Esophagus muscularis mucosa (tissue), 4 donors: ENCODE data around the gene SH3RF3. TPM values are rescaled to one million over a fixed set of nuclear protein-coding genes. Genes with fewer than 3 reads are reported as not detected.

ENCODE experiments used
- DNase-seq: peaks from one replicate; pipeline ENCODE4 v3.0.0-alpha.2; 2017; ENCODE audit errors: extremely low spot score
- H3K27ac ChIP-seq, 4 donors: fragments of 200-600 bp; sonication (generic); replicated peaks in 1 of 4; 1 replicate in 3 of 4; 2 replicates in 1 of 4; pipeline ENCODE4 v1.5.1; 2016 to 2019; ENCODE audit warnings: mild to moderate bottlenecking in 1 of 4
- H3K27me3 ChIP-seq, 4 donors: fragments of 200-600 bp; sonication (generic); one replicate each; pipeline versions ENCODE4 v1.5.1 to v1.6.0; 2016 to 2019
- H3K36me3 ChIP-seq, 4 donors: fragments of 200-600 bp; sonication (generic); one replicate each; pipeline ENCODE4 v1.5.1; 2016 to 2019
- H3K4me1 ChIP-seq, 4 donors: fragments of 200-600 bp; sonication (generic); one replicate each; pipeline ENCODE4 v1.5.1; 2016 to 2019
- H3K4me3 ChIP-seq, 4 donors: fragments of 200-600 bp; sonication (generic); 1 replicate in 2 of 4; 2 replicates in 2 of 4; pipeline ENCODE4 v1.5.1; 2016 to 2019; ENCODE audit warnings: mild to moderate bottlenecking in 4 of 4, moderate library complexity in 1 of 4
- H3K9me3 ChIP-seq, 4 donors: fragments of 200-600 bp; sonication (generic); 1 replicate in 3 of 4; 2 replicates in 1 of 4; pipeline ENCODE4 v1.5.1; 2016 to 2019
- EP300 ChIP-seq: sonication (generic); formaldehyde crosslinking; IDR thresholded peaks from one replicate; pipeline ENCODE4 v1.6.1; 2017; ENCODE audit warnings: antibody characterized with exemption
- POLR2A ChIP-seq: fragments of 450-650 bp; IDR thresholded peaks from one replicate; pipeline ENCODE4 v1.6.1; 2017; ENCODE audit warnings: antibody characterized with exemption, moderate library complexity, mild to moderate bottlenecking, low read depth
- POLR2AphosphoS5 ChIP-seq, 2 donors: sonication (generic); formaldehyde crosslinking; IDR thresholded peaks; one replicate each; pipeline ENCODE4 v1.6.1; 2017; ENCODE audit warnings: antibody characterized with exemption in 2 of 2
- WGBS: methylation state at CpG from one replicate; pipeline ENCODE4 v1.1.5; 2018; 5-methylcytosine and 5-hydroxymethylcytosine counted together
- intact Hi-C: fragments of 100-400 bp; cut with DNase I; formaldehyde crosslinking; loops from one replicate; pipeline ENCODE4 v1.15.1; 2023
- total RNA-seq, 4 donors: library from RNA; depleted of rRNA; stranded (reverse); fragments of >200 nt; gene quantifications; one replicate each; pipeline versions ENCODE4 v1.1.0 to v1.2.1, GENCODE V29; 2016
- TF ChIP-seq, protein P1 (sequence below), 3 experiments: fragments of 200-600 bp in 2 of 3; fragments of 450-650 bp in 1 of 3; sonication (generic) in 2 of 3; IDR thresholded peaks; one replicate each; pipeline ENCODE4 v1.5.1; 2017 to 2019; ENCODE audit warnings: antibody characterized with exemption in 3 of 3, mild to moderate bottlenecking in 2 of 3, moderate library complexity in 1 of 3

SH3RF3 gene
- total RNA-seq, 4 donors from 2014 or later, result 6.3 to 17.5 (median 11.3) TPM

DNA sequence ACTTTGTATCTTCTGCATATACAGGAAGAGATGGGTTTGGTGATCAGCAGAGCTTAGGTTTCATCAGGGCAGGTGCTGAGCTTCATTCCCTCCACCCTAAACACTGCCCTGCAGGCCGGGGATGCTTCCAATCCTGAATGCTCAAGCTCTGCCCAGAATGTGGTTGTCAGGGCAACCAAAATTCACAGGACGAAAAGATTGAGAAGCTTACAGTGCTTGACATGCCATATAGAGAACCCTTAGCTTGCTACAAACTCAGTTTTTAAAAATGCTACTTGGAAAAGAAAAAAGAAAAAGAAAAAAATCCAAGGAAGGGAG lies 65.6 kb downstream of the SH3RF3 start:
- no peak for DNase-seq
- H3K36me3 ChIP-seq, result no peaks in the 10 kb centered on the region
- H3K4me1 ChIP-seq, result peaks cover 15 to 32% (median 23%) of the 10 kb centered on the region in 4 donors
- intact Hi-C loops, result loop anchor here (5.0 kb wide), 1 partner anchor 43 kb away; no protein-coding TSS in a partner anchor
- TF ChIP-seq EP300, result no peak
- no peak for TF ChIP-seq POLR2A
- no peak for TF ChIP-seq POLR2AphosphoS5 (IDR thresholded peaks at IDR 0.05)
- TF ChIP-seq, protein P1, sequence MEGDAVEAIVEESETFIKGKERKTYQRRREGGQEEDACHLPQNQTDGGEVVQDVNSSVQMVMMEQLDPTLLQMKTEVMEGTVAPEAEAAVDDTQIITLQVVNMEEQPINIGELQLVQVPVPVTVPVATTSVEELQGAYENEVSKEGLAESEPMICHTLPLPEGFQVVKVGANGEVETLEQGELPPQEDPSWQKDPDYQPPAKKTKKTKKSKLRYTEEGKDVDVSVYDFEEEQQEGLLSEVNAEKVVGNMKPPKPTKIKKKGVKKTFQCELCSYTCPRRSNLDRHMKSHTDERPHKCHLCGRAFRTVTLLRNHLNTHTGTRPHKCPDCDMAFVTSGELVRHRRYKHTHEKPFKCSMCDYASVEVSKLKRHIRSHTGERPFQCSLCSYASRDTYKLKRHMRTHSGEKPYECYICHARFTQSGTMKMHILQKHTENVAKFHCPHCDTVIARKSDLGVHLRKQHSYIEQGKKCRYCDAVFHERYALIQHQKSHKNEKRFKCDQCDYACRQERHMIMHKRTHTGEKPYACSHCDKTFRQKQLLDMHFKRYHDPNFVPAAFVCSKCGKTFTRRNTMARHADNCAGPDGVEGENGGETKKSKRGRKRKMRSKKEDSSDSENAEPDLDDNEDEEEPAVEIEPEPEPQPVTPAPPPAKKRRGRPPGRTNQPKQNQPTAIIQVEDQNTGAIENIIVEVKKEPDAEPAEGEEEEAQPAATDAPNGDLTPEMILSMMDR (IDR thresholded peaks at IDR 0.05), result no peak
- H3K27me3 ChIP-seq, result no peaks in the 10 kb centered on the region
- 74% methylated on average over 2 of the region's 2 CpGs for WGBS
- no peak overlapping the region for H3K4me3 ChIP-seq
- no peak overlapping the region for H3K27ac ChIP-seq
- H3K9me3 ChIP-seq, result no peaks in the 10 kb centered on the region

DNA sequence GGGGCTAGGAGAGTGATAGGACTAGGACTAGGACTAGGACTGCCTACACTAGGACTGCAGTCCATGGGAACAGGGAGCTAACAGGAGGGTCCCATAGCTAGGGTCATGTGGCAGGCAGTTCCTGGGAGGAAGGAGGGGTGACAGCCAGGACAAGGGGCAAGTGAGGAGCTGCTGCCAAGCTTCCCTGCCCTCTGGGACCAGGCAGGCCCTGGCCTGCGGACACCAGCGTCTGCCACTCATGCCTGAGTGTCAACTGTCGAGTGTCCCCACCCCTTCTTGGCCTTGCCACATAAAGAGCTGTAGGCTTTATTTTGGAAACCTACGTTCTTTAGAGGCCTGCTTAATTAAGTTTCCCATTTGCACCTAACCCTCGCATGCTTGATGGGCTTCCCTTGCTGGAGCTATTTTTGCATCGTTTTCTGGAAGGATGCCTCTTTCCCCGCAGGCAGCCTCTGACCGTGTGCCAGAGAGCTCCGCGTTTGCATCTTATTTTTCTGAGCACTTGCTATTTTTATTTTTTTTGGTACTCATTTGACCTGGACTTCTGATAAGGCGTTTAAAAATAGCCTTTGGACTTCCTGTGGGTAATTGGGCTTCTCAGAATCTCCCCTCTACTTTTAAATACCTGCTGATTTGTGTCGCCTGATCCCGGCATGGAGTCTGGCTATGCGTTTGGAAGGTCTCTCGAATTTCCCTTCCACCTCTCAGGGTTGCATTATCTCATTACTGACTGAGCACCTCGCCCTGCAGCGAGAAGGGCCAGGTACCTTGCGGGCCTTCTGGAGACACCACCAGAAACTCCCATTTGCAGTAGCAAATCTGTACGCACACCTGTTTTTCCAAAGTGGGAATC lies 66.4 kb downstream of the SH3RF3 start:
- no peak for DNase-seq
- H3K4me3 ChIP-seq, result no peak overlapping the region
- 79% methylated on average over 19 of the region's 19 CpGs for WGBS
- no peaks in the 10 kb centered on the region for H3K27me3 ChIP-seq
- H3K9me3 ChIP-seq, result no peaks in the 10 kb centered on the region
- TF ChIP-seq, protein P1 (IDR thresholded peaks at IDR 0.05), result no peak
- TF ChIP-seq EP300 (no peak), POLR2A (no peak), POLR2AphosphoS5 (IDR thresholded peaks at IDR 0.05) (no peak)
- peaks cover 15 to 32% (median 23%) of the 10 kb centered on the region in 4 donors for H3K4me1 ChIP-seq
- intact Hi-C loops, result no loop called here
- H3K36me3 ChIP-seq, result no peaks in the 10 kb centered on the region
- H3K27ac ChIP-seq, result no peak overlapping the region

DNA sequence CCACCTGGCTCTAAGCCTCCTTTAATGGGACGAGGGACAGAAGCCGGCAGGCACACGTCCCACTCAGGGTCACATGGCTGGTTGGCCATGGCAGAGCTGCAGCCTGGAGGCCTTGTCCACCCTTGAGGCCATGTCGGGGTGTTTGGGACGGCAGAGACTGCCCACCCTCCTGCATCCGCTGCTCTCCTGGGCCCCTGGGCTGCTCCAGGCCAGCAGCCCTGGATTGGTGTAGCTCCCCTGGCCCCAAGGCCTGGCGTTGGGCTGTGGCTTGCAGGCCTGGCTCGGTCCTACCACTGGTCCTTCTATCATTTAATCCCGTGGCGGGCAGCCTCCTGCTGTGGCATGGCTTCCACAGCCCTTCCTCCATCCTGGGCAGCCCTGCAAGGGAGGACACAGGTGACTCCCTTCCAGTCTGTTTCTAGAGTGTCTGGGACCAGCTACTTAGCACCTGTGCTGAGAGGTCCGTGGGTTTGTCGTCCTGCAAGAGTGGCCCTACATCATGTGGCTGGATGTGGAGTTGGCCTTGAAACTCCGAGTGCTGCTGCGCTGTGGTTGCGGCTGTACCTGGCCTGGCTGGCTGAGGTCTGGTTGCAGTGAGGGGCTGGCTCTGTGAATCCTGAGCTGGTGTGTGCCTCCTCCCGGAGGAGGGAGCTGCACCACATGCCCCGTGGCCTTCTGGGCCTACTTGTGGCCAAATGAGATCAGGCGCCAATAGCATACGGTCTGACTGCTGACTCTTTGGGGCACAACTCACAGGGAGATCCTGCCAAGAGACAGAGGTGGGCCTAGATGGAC lies 67.3 kb downstream of the SH3RF3 start:
- no peaks in the 10 kb centered on the region for H3K36me3 ChIP-seq
- WGBS, result 85% methylated on average over 4 of the region's 19 CpGs
- TF ChIP-seq POLR2A, result no peak
- TF ChIP-seq POLR2AphosphoS5 (IDR thresholded peaks at IDR 0.05), result no peak
- TF ChIP-seq EP300, result no peak
- H3K9me3 ChIP-seq, result no peaks in the 10 kb centered on the region
- H3K27me3 ChIP-seq, result no peaks in the 10 kb centered on the region
- intact Hi-C loops, result no loop called here
- no peak overlapping the region for H3K27ac ChIP-seq
- H3K4me1 ChIP-seq, result peaks cover 15 to 37% (median 28%) of the 10 kb centered on the region in 4 donors
- DNase-seq, result no peak
- H3K4me3 ChIP-seq, result no peak overlapping the region

DNA sequence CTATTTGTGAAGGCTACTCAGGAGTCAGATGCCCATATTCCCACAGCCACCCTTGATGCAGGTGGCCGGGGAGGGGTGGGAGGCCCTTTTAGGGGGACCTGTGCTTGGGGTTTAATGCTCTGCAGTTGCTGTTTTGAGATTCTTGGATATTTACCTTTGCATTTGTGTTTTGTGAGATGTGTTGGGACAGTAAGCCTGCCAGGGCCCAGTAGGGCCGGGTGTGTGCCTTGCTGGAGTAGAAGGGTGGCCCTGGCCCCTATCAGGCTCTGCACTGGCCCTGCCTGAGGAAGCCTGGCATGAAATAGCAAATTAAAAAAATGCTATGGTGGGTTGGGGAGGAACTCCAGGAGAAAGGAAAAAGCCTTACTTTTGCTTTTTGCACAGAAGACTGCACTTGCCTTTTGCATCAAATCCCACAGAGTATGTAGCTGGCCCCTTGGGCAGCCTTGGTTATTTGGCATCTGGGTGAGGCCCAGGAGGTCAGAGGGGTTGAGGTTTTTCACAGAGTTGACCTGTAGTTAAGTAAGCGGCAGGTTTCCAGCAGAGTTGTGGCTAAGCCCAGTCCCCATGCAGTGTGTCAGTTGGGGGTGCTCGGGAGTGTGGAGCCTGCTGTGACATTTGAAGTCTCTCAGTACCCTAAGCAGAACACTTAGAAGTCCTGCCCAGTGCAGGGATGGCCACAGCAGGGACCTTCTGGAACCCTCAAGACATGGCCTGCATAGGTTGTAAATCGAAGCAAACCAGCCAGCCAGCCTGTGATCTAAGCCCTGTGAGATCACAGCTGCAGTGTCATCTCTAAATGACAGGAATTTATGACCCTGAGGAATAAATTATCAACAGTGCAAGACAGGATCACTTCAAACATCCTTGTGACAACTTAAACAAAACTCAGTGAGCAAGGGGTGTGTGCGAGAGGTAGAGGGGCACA lies 68.8 kb downstream of the SH3RF3 start:
- Histone ChIP-seq H3K9me3 (no peaks in the 10 kb centered on the region), H3K27ac (no peak overlapping the region), H3K4me1 (peaks cover 15 to 37% (median 32%) of the 10 kb centered on the region in 4 donors), H3K27me3 (no peaks in the 10 kb centered on the region), H3K4me3 (no peak overlapping the region), H3K36me3 (no peaks in the 10 kb centered on the region)
- TF ChIP-seq POLR2A (no peak), EP300 (no peak), POLR2AphosphoS5 (IDR thresholded peaks at IDR 0.05) (no peak)
- TF ChIP-seq, protein P1 (IDR thresholded peaks at IDR 0.05), result no peak
- no peak for DNase-seq
- intact Hi-C loops, result no loop called here
- WGBS, result 94% methylated on average over 6 of the region's 6 CpGs
